Fibroblast of villous mesenchyme (primary cell): Measurements from ENCODE around the gene PPP1R14B. TPM values are rescaled to one million over a fixed set of nuclear protein-coding genes. Genes with fewer than 3 reads are reported as not detected.

ENCODE experiments used
- DNase-seq: peaks from one replicate; pipeline ENCODE4 v3.0.0-alpha.2; 2010; ENCODE audit warnings: low read depth
- H3K4me3 ChIP-seq: 2 replicates; pipeline ENCODE4 v1.5.1; 2011; ENCODE audit warnings: low read depth, mild to moderate bottlenecking, low read length
- total RNA-seq: library from RNA; depleted of rRNA; stranded (reverse); fragments of >200 nt; gene quantifications from 2 replicates; pipeline ENCODE4 v1.2.3, GENCODE V29; 2012
- TF ChIP-seq, protein P1 (sequence below): IDR thresholded peaks from 2 replicates; pipeline ENCODE4 v1.5.1; 2012; ENCODE audit warnings: low read depth, mild to moderate bottlenecking, low read length; ENCODE audit not compliant: insufficient read depth

The PPP1R14B gene
- total RNA-seq, 1 donor = 155 TPM

DNA sequence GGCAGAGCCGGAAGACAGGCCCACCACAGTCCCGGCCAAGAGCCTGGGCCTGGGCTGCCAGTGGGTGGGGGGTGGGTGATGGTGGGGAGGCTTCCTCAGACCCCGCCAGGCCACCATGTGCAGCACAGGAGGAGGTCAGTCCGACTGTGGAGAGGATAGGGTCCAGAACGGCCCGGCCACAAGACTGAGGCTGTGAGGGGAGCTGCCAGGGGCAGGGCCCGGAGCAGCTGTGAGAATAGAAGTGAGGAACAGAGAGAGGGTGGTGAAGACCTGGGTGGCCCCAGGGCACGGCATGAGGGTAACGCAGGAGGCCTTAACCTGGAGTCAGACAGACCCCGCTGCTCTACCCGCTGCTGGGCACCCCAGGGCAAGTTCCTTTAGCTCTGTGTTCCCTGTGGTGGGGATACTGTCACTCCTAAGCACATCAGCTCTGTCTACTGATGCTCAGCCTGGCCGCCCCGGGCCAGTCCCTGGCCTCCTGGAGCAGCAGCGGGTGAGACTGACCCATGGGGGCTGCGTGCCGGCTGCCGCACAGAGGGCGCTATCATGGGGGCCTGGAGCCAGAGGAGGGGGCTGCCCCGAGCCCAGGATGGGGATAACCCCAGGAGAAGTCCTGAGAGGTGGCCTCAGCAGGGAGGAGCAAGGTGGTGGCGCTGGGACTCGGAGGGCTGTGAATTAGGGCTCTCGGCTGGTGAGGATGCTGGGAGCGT is 38.5 kb downstream of the PPP1R14B start:
- TF ChIP-seq, protein P1, sequence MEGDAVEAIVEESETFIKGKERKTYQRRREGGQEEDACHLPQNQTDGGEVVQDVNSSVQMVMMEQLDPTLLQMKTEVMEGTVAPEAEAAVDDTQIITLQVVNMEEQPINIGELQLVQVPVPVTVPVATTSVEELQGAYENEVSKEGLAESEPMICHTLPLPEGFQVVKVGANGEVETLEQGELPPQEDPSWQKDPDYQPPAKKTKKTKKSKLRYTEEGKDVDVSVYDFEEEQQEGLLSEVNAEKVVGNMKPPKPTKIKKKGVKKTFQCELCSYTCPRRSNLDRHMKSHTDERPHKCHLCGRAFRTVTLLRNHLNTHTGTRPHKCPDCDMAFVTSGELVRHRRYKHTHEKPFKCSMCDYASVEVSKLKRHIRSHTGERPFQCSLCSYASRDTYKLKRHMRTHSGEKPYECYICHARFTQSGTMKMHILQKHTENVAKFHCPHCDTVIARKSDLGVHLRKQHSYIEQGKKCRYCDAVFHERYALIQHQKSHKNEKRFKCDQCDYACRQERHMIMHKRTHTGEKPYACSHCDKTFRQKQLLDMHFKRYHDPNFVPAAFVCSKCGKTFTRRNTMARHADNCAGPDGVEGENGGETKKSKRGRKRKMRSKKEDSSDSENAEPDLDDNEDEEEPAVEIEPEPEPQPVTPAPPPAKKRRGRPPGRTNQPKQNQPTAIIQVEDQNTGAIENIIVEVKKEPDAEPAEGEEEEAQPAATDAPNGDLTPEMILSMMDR = no peak
- DNase-seq = no peak
- peak overlapping the region; percentile 10 for H3K4me3 ChIP-seq

DNA sequence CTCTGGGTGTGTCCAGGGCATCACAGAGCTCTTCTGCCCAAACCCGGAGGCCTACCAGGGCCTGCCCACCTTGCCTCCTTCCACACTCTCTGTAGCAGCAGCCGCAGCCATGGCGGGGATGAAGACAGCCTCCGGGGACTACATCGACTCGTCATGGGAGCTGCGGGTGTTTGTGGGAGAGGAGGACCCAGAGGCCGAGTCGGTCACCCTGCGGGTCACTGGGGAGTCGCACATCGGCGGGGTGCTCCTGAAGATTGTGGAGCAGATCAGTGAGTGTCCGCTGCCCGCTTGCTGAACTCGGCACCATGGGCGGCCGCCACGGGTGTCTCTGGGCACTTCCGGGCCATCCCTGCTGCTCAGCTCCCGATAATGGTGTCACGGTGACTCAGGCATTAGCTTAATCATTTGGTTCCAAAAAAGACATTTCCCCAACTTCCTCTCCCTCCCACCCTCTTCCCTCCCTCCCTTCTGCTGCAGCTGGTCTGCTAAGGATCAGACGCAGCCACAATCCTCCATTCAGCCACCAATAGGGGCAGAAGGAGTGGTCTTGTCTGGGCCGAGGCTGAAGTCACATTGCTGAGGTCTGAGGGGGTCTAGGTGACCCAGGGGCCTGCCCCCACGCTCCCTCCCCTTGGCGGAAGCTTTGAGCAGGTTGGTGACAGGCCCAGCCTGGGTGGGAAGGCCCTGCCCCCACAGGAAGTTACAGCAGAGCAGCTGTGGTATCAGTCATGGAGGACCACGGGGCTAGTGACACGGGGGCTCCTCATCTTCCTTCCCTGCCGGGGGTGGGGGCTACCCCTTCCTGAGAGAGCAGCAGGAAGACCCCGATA is 39.3 kb downstream of the PPP1R14B start:
- TF ChIP-seq, protein P1 = no peak
- peak; percentile 84 for DNase-seq
- H3K4me3 ChIP-seq = peak overlapping the region; percentile 24

DNA sequence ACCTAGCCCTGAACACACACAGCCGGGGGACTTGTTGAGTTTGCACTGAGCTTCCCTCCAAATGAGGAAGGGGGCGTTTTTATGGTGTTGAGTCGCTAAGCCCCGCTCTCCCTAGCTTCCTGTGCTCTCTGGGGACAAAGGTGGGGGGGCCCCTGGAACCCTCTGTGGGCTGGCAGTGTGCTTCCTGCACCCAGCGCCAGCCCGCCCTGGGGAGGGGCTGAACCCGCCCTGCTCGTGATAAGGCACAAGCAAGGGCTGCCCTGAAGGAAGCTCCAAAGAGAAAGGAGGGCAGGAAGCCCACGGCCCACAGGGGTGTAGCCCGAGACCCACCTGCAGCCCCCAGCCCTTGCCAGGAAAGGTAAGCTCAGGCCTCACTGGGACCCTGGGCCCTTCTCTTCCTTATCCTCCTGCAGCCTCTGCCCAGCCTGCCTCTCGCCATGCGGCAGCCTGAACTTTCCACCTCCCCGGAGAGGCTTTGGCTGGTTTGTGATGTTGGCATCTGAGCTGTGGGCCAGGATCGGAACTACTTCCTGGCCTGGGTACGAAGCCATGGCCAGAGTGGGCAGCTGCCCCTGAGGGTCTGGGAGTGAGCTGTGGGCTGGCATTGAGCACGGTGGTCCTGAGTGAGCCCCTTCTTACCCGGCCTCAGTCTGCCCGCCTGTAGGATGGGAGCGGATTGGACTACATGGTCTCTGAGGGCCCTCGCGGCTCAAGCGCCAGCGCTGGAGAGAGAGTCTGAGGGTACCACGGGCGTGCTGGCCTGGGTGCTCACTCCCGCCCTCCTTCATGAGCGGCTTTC is 40.1 kb downstream of the PPP1R14B start, which contains the start of gene FERMT3:
Gene FERMT3 (plus strand): TSS at position 265 of the 799 bp plus-strand sequence. CDS start 644 bp downstream, outside the sequence.
- H3K4me3 ChIP-seq = peak within 1 kb of the TSS; percentile 24
- DNase-seq = no peak
- TF ChIP-seq, protein P1 = no peak

DNA sequence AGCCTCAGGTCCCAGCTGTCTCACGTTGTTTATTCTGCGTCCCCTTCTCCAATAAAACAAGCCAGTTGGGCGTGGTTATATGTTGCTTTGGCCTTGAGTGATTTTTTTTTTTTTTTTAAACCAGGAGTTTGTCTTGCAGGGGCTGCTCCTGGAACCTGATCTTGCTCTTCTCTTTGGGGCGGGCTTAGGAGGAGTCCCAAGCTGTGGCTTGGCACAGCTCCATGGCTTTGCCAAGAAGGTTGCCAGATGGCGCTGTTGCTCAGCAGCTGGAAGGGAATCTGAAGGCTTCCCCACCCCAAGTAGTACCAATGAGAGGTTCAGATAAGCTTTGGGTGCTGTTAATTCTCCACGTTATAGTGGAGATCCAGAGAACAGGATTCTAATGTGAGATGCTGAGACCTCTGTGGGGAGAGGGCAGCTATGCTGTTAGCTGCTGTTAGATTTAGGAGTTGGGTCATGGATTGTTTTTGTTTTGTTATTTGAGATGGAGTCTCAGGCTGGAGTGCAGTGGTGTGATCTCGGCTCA is 42.2 kb downstream of the PPP1R14B start:
- peak; percentile 98 for DNase-seq
- TF ChIP-seq, protein P1 = peak; percentile 68
- no peak overlapping the region for H3K4me3 ChIP-seq

DNA sequence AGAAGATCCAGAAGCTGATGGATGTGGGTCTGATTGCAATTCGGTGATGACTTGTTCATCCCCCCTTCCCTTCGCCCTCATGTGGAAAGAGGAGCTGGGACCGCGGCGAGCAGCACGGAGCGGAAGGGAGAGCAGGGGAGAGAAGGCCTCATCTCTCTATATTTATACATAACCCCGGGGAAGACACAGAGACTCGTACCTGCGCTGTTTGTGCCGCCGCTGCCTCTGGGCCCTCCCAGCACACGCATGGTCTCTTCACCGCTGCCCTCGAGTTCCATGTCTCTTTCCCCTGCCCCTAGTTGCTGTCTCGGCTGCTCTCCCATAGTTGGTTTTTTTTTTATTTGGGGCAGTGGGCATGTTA is 42.7 kb downstream of the PPP1R14B start:
- TF ChIP-seq, protein P1 = no peak

DNA sequence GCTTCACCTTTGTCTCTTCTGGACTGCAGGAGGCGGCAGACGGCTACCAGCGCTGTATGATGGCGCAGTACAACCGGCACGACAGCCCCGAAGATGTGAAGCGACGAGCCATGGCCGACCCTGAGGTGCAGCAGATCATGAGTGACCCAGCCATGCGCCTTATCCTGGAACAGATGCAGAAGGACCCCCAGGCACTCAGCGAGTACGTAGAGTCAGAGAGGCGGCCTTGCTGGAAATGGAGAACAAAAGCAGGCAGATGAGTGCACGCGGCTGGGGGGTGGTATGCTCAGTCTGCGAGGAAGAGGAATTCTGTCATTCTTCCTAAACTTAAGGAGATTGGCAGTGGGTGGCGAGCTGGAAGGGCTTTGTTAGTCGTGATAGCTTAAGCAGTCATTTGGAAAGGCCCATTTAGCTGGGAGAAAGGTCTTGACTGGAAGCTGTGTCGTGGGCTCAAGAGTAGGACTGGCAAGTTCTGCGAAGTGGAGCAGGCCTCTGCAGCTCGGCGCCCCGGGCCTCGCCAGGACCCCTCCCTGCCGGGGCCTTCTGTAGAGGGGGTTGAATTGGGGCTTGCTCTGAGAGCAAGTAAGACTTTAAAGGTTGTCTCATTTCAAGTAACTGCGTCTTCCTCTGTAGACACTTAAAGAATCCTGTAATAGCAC is 43.2 kb downstream of the PPP1R14B start:
- DNase-seq = no peak
- TF ChIP-seq, protein P1 = no peak
- no peak overlapping the region for H3K4me3 ChIP-seq

More for the DNA sequence above, 42.7 kb downstream of the PPP1R14B start:
- DNase-seq = no peak
- H3K4me3 ChIP-seq = no peak overlapping the region
